H1 (cell line): ENCODE results near the gene C2CD5. TPM values are rescaled to one million over a fixed set of nuclear protein-coding genes. Genes with fewer than 3 reads are reported as not detected.

ENCODE experiments used
- CTCF ChIA-PET: fragments of 300-600 bp; sonication (Branson Sonifier 250); formaldehyde crosslinking; loops from one replicate; lab custom pipeline; 2021; ENCODE audit not compliant: partially characterized antibody; lab: Charles Lee
- POLR2A ChIA-PET: fragments of 300-600 bp; sonication (Branson Sonifier 250); formaldehyde crosslinking; loops from one replicate; lab custom pipeline; 2021; ENCODE audit warnings: inconsistent platforms; ENCODE audit not compliant: partially characterized antibody; lab: Charles Lee
- DNase-seq, 2 experiments: peaks; one replicate each; pipeline versions ENCODE4 v3.0.0 to v3.0.0-alpha.2; 2010 to 2022; ENCODE audit warnings: low spot score in 2 of 2, low read depth in 1 of 2, mixed read lengths in 1 of 2
- FAIRE-seq: peaks from 2 replicates; lab custom pipeline; 2011; peaks lifted over from hg19 to GRCh38; lab: Jason Lieb, UNC
- H2AFZ ChIP-seq: 2 replicates; pipeline ENCODE4 v1.8.1; 2012; ENCODE audit warnings: low read length, inconsistent platforms
- H2AK5ac ChIP-seq: 2 replicates; pipeline ENCODE4 v1.6.1; 2013; ENCODE audit warnings: low read depth, low read length
- H2BK120ac ChIP-seq: replicated peaks from 2 replicates; pipeline ENCODE3; 2013; ENCODE audit warnings: low read depth, low read length, inconsistent platforms
- H2BK12ac ChIP-seq: 2 replicates; pipeline ENCODE4 v1.6.1; 2013; ENCODE audit warnings: low read depth, low read length
- H2BK15ac ChIP-seq: 2 replicates; pipeline ENCODE4 v1.6.1; 2013; ENCODE audit warnings: low read length
- H2BK20ac ChIP-seq: 2 replicates; pipeline ENCODE4 v1.6.1; 2013; ENCODE audit warnings: low read length
- H2BK5ac ChIP-seq: 2 replicates; pipeline ENCODE4 v1.6.1; 2013; ENCODE audit warnings: low read depth, low read length
- H3K14ac ChIP-seq: 2 replicates; pipeline ENCODE4 v1.6.1; 2013; ENCODE audit warnings: inconsistent platforms; ENCODE audit not compliant: insufficient read length
- H3K18ac ChIP-seq: 2 replicates; pipeline ENCODE4 v1.6.1; 2013; ENCODE audit warnings: low read length; ENCODE audit errors: extremely low read depth
- H3K23ac ChIP-seq: 2 replicates; pipeline ENCODE4 v1.6.1; 2013; ENCODE audit warnings: inconsistent platforms; ENCODE audit not compliant: insufficient read length
- H3K23me2 ChIP-seq: 2 replicates; pipeline ENCODE4 v1.6.1; 2013; ENCODE audit warnings: low read depth, low read length
- H3K27ac ChIP-seq: 2 replicates; pipeline ENCODE4 v1.6.1; 2011; ENCODE audit warnings: low read depth, low read length, inconsistent platforms
- H3K27me3 ChIP-seq, 4 experiments: replicated peaks in 1 of 4; 1 replicate in 1 of 4; 2 replicates in 3 of 4; pipeline versions ENCODE4 v1.6.1 to v1.8.1; 2011 to 2013; ENCODE audit warnings: low read length in 3 of 4, mild to moderate bottlenecking in 3 of 4, inconsistent platforms in 2 of 4, mixed read lengths in 2 of 4, moderate library complexity in 1 of 4; ENCODE audit not compliant: control insufficient read depth in 3 of 4, insufficient read depth in 3 of 4; ENCODE audit errors: extremely low read depth in 1 of 4
- H3K36me3 ChIP-seq, 4 experiments: 2 replicates each; pipeline versions ENCODE4 v1.6.1 to v1.8.1; 2011 to 2013; ENCODE audit warnings: mild to moderate bottlenecking in 4 of 4, low read length in 3 of 4, moderate library complexity in 2 of 4, control low read depth in 1 of 4, inconsistent platforms in 1 of 4; ENCODE audit not compliant: insufficient read depth in 4 of 4, control insufficient read depth in 2 of 4
- H3K4ac ChIP-seq: replicated peaks from 2 replicates; pipeline ENCODE3; 2013; ENCODE audit warnings: low read length, low read depth, mixed read lengths, inconsistent platforms; ENCODE audit not compliant: insufficient read length
- H3K4me1 ChIP-seq, 4 experiments: replicated peaks in 1 of 4; 1 replicate in 1 of 4; 2 replicates in 3 of 4; pipeline versions ENCODE4 v1.6.1 to v1.8.1; 2011 to 2013; ENCODE audit warnings: low read length in 3 of 4, inconsistent platforms in 2 of 4, mixed read lengths in 1 of 4; ENCODE audit not compliant: insufficient read depth in 4 of 4, control insufficient read depth in 3 of 4
- H3K4me2 ChIP-seq, 2 experiments: 2 replicates each; pipeline versions ENCODE4 v1.6.1 to v1.8.1; 2011 to 2013; ENCODE audit warnings: low read depth in 2 of 2, low read length in 2 of 2, control low read depth in 1 of 2, inconsistent platforms in 1 of 2, mild to moderate bottlenecking in 1 of 2; ENCODE audit not compliant: insufficient read depth in 1 of 2
- H3K4me3 ChIP-seq, 4 experiments: fragments of 200-600, 300-600 bp in 1 of 4; sonication (generic), shearing (Covaris generic), sonication (Bioruptor Twin) in 1 of 4; 2 replicates each; pipeline versions ENCODE4 v1.5.1 to v1.8.1; 2011 to 2016; ENCODE audit warnings: low read length in 4 of 4, low read depth in 3 of 4, control low read depth in 2 of 4, inconsistent platforms in 2 of 4, mild to moderate bottlenecking in 2 of 4, mixed read lengths in 1 of 4, moderate library complexity in 1 of 4; ENCODE audit not compliant: insufficient read depth in 2 of 4; ENCODE audit errors: extremely low read depth in 1 of 4
- H3K56ac ChIP-seq: replicated peaks from 2 replicates; pipeline ENCODE3; 2013; ENCODE audit warnings: low read depth, mild to moderate bottlenecking, mixed read lengths, low read length, inconsistent platforms; ENCODE audit not compliant: insufficient read length
- H3K79me1 ChIP-seq: 2 replicates; pipeline ENCODE4 v1.6.1; 2013; ENCODE audit warnings: low read depth, low read length, control low read depth
- H3K79me2 ChIP-seq, 2 experiments: 2 replicates each; pipeline versions ENCODE4 v1.6.1 to v1.8.1; 2012 to 2013; ENCODE audit warnings: low read length in 2 of 2, mild to moderate bottlenecking in 2 of 2, inconsistent platforms in 1 of 2; ENCODE audit not compliant: insufficient read depth in 2 of 2, control insufficient read depth in 1 of 2
- H3K9ac ChIP-seq, 4 experiments: replicated peaks in 1 of 4; 1 replicate in 1 of 4; 2 replicates in 3 of 4; pipeline versions ENCODE4 v1.6.1 to v1.8.1; 2011 to 2013; ENCODE audit warnings: low read depth in 3 of 4, low read length in 3 of 4, control low read depth in 2 of 4, mild to moderate bottlenecking in 2 of 4, moderate library complexity in 2 of 4, inconsistent platforms in 1 of 4; ENCODE audit errors: extremely low read depth in 1 of 4
- H3K9me3 ChIP-seq, 2 experiments: 2 replicates each; pipeline versions ENCODE4 v1.6.1 to v1.8.1; 2012 to 2013; ENCODE audit warnings: mild to moderate bottlenecking in 2 of 2, moderate library complexity in 2 of 2, control low read depth in 1 of 2, inconsistent platforms in 1 of 2, low read depth in 1 of 2, low read length in 1 of 2, mixed read lengths in 1 of 2; ENCODE audit not compliant: insufficient read depth in 2 of 2
- H4K20me1 ChIP-seq, 2 experiments: replicated peaks in 1 of 2; 2 replicates each; pipeline versions ENCODE3 to v1.8.1; 2011 to 2013; ENCODE audit warnings: inconsistent platforms in 2 of 2, low read length in 2 of 2, mild to moderate bottlenecking in 1 of 2; ENCODE audit not compliant: insufficient read depth in 2 of 2, control insufficient read depth in 1 of 2
- H4K5ac ChIP-seq: 2 replicates; pipeline ENCODE4 v1.6.1; 2013; ENCODE audit warnings: low read length, low read depth, mixed read lengths, inconsistent platforms; ENCODE audit not compliant: insufficient read length
- H4K8ac ChIP-seq: 2 replicates; pipeline ENCODE4 v1.8.0; 2013; ENCODE audit warnings: mild to moderate bottlenecking, moderate library complexity, low read length, inconsistent platforms; ENCODE audit not compliant: insufficient read depth; ENCODE audit errors: extremely low read depth
- H4K91ac ChIP-seq: replicated peaks from 2 replicates; pipeline ENCODE3; 2013; ENCODE audit warnings: low read length, mixed read lengths, inconsistent platforms; ENCODE audit not compliant: insufficient read length
- ATF3 ChIP-seq: IDR thresholded peaks from 2 replicates; pipeline ENCODE4 v1.6.1; 2011; ENCODE audit warnings: low read depth, mild to moderate bottlenecking, low read length; ENCODE audit not compliant: insufficient read depth
- GABPA ChIP-seq: IDR thresholded peaks from 2 replicates; pipeline ENCODE4 v1.6.1; 2011; ENCODE audit warnings: mild to moderate bottlenecking, low read length, moderate library complexity, borderline replicate concordance; ENCODE audit not compliant: insufficient read depth
- HDAC2 ChIP-seq, 2 experiments: fragments of 300-600 bp in 1 of 2; sonication (generic) in 1 of 2; IDR thresholded peaks; 2 replicates each; pipeline ENCODE4 v1.6.1; 2011 to 2012; ENCODE audit warnings: low read depth in 2 of 2, low read length in 2 of 2, mild to moderate bottlenecking in 2 of 2, moderate library complexity in 2 of 2, borderline replicate concordance in 1 of 2, inconsistent platforms in 1 of 2
- JUN ChIP-seq: IDR thresholded peaks from 2 replicates; pipeline ENCODE4 v1.6.1; 2011; ENCODE audit warnings: low read depth, mild to moderate bottlenecking, improper control_type of control experiment, low read length
- KDM1A ChIP-seq: fragments of 200-600, 300-600 bp; sonication (generic); IDR thresholded peaks from 2 replicates; pipeline ENCODE4 v1.7.1; 2016; ENCODE audit warnings: mild to moderate bottlenecking, low read length, borderline replicate concordance
- KDM5A ChIP-seq: fragments of 200-600 bp; IDR thresholded peaks from 2 replicates; pipeline ENCODE4 v1.7.1; 2012; ENCODE audit warnings: mild to moderate bottlenecking, low read length, inconsistent platforms, mixed read lengths
- PHF8 ChIP-seq: fragments of 200-600 bp; sonication (generic); conservative IDR thresholded peaks from 2 replicates; pipeline ENCODE4 v1.7.1; 2012; ENCODE audit warnings: low read depth, mild to moderate bottlenecking, inconsistent platforms, low read length, moderate library complexity
- POU5F1 ChIP-seq: IDR thresholded peaks from 2 replicates; pipeline ENCODE4 v1.6.1; 2011; ENCODE audit warnings: low read depth, mild to moderate bottlenecking, low read length, moderate library complexity
- RAD21 ChIP-seq, 2 experiments: IDR thresholded peaks in 1 of 2; conservative IDR thresholded peaks in 1 of 2; 2 replicates each; pipeline ENCODE4 v1.6.1; 2011; ENCODE audit warnings: low read depth in 2 of 2, low read length in 2 of 2, improper control_type of control experiment in 1 of 2, inconsistent platforms in 1 of 2, mild to moderate bottlenecking in 1 of 2, moderate library complexity in 1 of 2
- RXRA ChIP-seq: IDR thresholded peaks from 2 replicates; pipeline ENCODE4 v1.6.1; 2011; ENCODE audit warnings: low read depth, mild to moderate bottlenecking, low read length, moderate library complexity; ENCODE audit not compliant: insufficient read depth
- SP2 ChIP-seq: IDR thresholded peaks from 2 replicates; pipeline ENCODE4 v1.6.1; 2012; ENCODE audit warnings: mild to moderate bottlenecking, low read length, inconsistent platforms
- WGBS, 2 experiments: shearing (Covaris generic) in 1 of 2; methylation state at CpG; one replicate each; pipeline versions ENCODE4 v1.1.6 to v1.1.7; 2013 to 2015; ENCODE audit warnings: low lambda C conversion rate in 2 of 2, mixed read lengths in 2 of 2, inconsistent platforms in 1 of 2, low coverage in 1 of 2, missing lambda C conversion rate in 1 of 2; ENCODE audit not compliant: insufficient replicate concordance in 2 of 2, insufficient coverage in 1 of 2, insufficient read length in 1 of 2; ENCODE audit errors: extremely low coverage in 1 of 2, missing lambda C conversion rate in 1 of 2; 5-methylcytosine and 5-hydroxymethylcytosine counted together
- polyA plus RNA-seq, 7 experiments: library from polyadenylated mRNA; depleted of rRNA in 3 of 7; stranded (reverse) in 5 of 7; unstranded in 2 of 7; fragments of >200 nt in 5 of 7; fragments of 200-250 nt in 2 of 7; gene quantifications; 1 replicate in 5 of 7; 2 replicates in 1 of 7; 4 replicates in 1 of 7; pipeline versions ENCODE4 v1.2.1 to v1.2.3, GENCODE V29; 2011 to 2013; ENCODE audit warnings: missing spikeins in 2 of 7, mixed read lengths in 2 of 7
- total RNA-seq: library from RNA; stranded (reverse); fragmentation: NEBNext Ultra II Directional; extraction: Animal tissue kit (Norgen Biotek cat#: 25700); gene quantifications from 2 replicates; pipeline ENCODE4 v1.2.1, GENCODE V29; 2021
- TF ChIP-seq, protein P1 (sequence below): IDR thresholded peaks from 2 replicates; pipeline ENCODE4 v1.6.1; 2012; ENCODE audit warnings: inconsistent platforms

Gene C2CD5
- total and polyA plus RNA-seq, 2 of the 8 experiments (the other 6 are each of a cell fraction or from before 2014, with no cell fraction given): 21.9 to 45.9 TPM

DNA sequence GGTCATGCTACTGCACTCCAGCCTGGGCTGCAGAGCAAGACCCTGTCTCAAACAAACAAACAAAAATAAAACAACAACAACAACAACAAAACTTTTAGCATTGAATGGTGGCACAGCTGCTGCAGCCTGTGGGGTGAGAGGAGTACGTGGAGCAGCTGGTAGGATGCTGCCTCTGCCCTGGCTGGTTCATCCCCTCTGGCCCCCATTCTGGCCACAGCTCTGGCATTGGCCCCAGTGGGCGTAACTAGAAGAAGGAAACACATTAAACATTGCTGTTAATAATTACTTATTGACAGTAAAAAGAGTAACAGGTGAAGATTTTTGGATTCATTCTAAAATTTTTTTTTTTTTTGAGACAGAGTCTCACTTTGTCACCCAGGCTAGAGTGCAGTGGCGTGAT, 28.8 kb upstream of the C2CD5 start:
- DNase-seq (no peak), FAIRE-seq (no peak)
- no peak overlapping the region for H3K14ac ChIP-seq
- H3K56ac ChIP-seq: no peak overlapping the region
- H3K27me3 ChIP-seq: no peaks in the 10 kb centered on the region
- H3K23ac ChIP-seq: no peak overlapping the region
- H2BK5ac ChIP-seq: no peak overlapping the region
- no peaks in the 10 kb centered on the region for H3K36me3 ChIP-seq
- H4K5ac ChIP-seq: no peak overlapping the region
- no peak overlapping the region for H2BK120ac ChIP-seq
- H3K4me2 ChIP-seq: no peak overlapping the region
- no peak overlapping the region for H4K8ac ChIP-seq
- H2BK15ac ChIP-seq: no peak overlapping the region
- no peak overlapping the region for H2AFZ ChIP-seq
- no peaks in the 10 kb centered on the region for H3K79me1 ChIP-seq
- no peaks in the 10 kb centered on the region for H4K20me1 ChIP-seq
- no peak overlapping the region for H2AK5ac ChIP-seq
- H4K91ac ChIP-seq: no peak overlapping the region
- H2BK20ac ChIP-seq: no peak overlapping the region
- no peak overlapping the region for H3K18ac ChIP-seq
- CTCF ChIA-PET: no interaction called here
- no peak overlapping the region for H3K9ac ChIP-seq
- no peaks in the 10 kb centered on the region for H3K9me3 ChIP-seq
- H3K27ac ChIP-seq: no peak overlapping the region
- no peak overlapping the region for H3K4me3 ChIP-seq
- POLR2A ChIA-PET: no interaction called here
- H3K4ac ChIP-seq: no peak overlapping the region
- H3K23me2 ChIP-seq: no peaks in the 10 kb centered on the region
- no peak overlapping the region for H2BK12ac ChIP-seq
- WGBS, 2 experiments: 91% methylated on average over 3 of the region's 3 CpGs; no CpG with 5 or more reads in 1 of the 2 experiments
- H3K79me2 ChIP-seq: no peaks in the 10 kb centered on the region
- no peaks in the 10 kb centered on the region for H3K4me1 ChIP-seq
- TF ChIP-seq POU5F1 (no peak), KDM1A (no peak), HDAC2 (IDR thresholded peaks at IDR 0.05; ENCODE audit: borderline replicate concordance in 1 of 2, low read depth in 2 of 2, low read length in 2 of 2) (no peak), ATF3 (no peak), GABPA (no peak), SP2 (no peak), JUN (no peak), PHF8 (no peak), RAD21 (IDR thresholded peaks at IDR 0.05 in 1 of 2, conservative IDR thresholded peaks at IDR 0.05 in 1 of 2; ENCODE audit: low read depth in 2 of 2, low read length in 2 of 2) (no peak), RXRA (no peak), KDM5A (no peak)
- TF ChIP-seq, protein P1, sequence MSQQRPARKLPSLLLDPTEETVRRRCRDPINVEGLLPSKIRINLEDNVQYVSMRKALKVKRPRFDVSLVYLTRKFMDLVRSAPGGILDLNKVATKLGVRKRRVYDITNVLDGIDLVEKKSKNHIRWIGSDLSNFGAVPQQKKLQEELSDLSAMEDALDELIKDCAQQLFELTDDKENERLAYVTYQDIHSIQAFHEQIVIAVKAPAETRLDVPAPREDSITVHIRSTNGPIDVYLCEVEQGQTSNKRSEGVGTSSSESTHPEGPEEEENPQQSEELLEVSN: no peak
